SK-N-SH (cell line): Measurements from ENCODE around the gene HESX1. TPM values are rescaled to one million over a fixed set of nuclear protein-coding genes. Genes with fewer than 3 reads are reported as not detected.

Source experiments
- CTCF ChIA-PET: fragments of 300-600, 350-600 bp; formaldehyde crosslinking; extraction: SDS; loops from one replicate; lab custom pipeline; 2021; lab: Yijun Ruan, JAX
- POLR2A ChIA-PET: fragments of 350-600 bp; sonication (Branson Sonifier 250); formaldehyde crosslinking; extraction: SDS; loops from one replicate; lab custom pipeline; 2020; ENCODE audit warnings: antibody characterized with exemption, inconsistent platforms; lab: Yijun Ruan, JAX
- DNase-seq: peaks from one replicate; pipeline ENCODE4 v3.0.0; 2012
- H2AFZ ChIP-seq: fragments of 200-600 bp; sonication (generic); 2 replicates; pipeline ENCODE4 v1.8.1; 2016; ENCODE audit warnings: antibody characterized with exemption, mild to moderate bottlenecking, low read depth
- H3F3A ChIP-seq: fragments of 200-600 bp; sonication (generic); replicated peaks from 2 replicates; pipeline ENCODE3; 2016; ENCODE audit warnings: antibody characterized with exemption, mild to moderate bottlenecking; ENCODE audit not compliant: insufficient read depth
- H3K27ac ChIP-seq, 2 experiments: fragments of 200-500 bp in 1 of 2; fragments of 200-600 bp in 1 of 2; sonication (Bioruptor generic) in 1 of 2; sonication (generic), shearing (Covaris generic) in 1 of 2; 2 replicates each; pipeline versions ENCODE4 v1.5.1 to v1.6.1; 2014 to 2016; ENCODE audit warnings: low read depth in 2 of 2, inconsistent platforms in 1 of 2, low read length in 1 of 2, mild to moderate bottlenecking in 1 of 2, mixed read lengths in 1 of 2
- H3K27me3 ChIP-seq: fragments of 200-600 bp; sonication (generic), shearing (Covaris generic); 2 replicates; pipeline ENCODE4 v1.6.1; 2016; ENCODE audit warnings: mixed run types; ENCODE audit not compliant: insufficient read depth
- H3K36me3 ChIP-seq, 2 experiments: fragments of 200-500 bp in 1 of 2; fragments of 200-600 bp in 1 of 2; sonication (Bioruptor generic) in 1 of 2; sonication (generic) in 1 of 2; replicated peaks in 1 of 2; 2 replicates each; pipeline versions ENCODE3 to v1.5.1; 2014 to 2016; ENCODE audit warnings: low read length in 1 of 2, mild to moderate bottlenecking in 1 of 2; ENCODE audit not compliant: insufficient read depth in 2 of 2, control insufficient read depth in 1 of 2
- H3K4me1 ChIP-seq, 2 experiments: fragments of 200-500 bp in 1 of 2; fragments of 200-600 bp in 1 of 2; sonication (Bioruptor generic) in 1 of 2; sonication (generic), shearing (Covaris generic) in 1 of 2; 2 replicates each; pipeline versions ENCODE4 v1.5.1 to v1.6.1; 2014 to 2016; ENCODE audit warnings: low read depth in 1 of 2, low read length in 1 of 2, mixed run types in 1 of 2; ENCODE audit not compliant: insufficient read depth in 2 of 2, control insufficient read depth in 1 of 2
- H3K4me2 ChIP-seq: fragments of 200-600 bp; sonication (generic), shearing (Covaris generic); 2 replicates; pipeline ENCODE4 v1.6.1; 2017; ENCODE audit warnings: mixed run types
- H3K4me3 ChIP-seq, 2 experiments: fragments of 200-500 bp in 1 of 2; fragments of 200-600 bp in 1 of 2; sonication (Bioruptor generic) in 1 of 2; sonication (generic), shearing (Covaris generic) in 1 of 2; 2 replicates each; pipeline versions ENCODE4 v1.5.1 to v1.8.1; 2014 to 2016; ENCODE audit warnings: low read depth in 2 of 2, inconsistent platforms in 1 of 2, low read length in 1 of 2, mild to moderate bottlenecking in 1 of 2, mixed read lengths in 1 of 2, moderate library complexity in 1 of 2
- H3K79me2 ChIP-seq: fragments of 200-600 bp; sonication (generic); 2 replicates; pipeline ENCODE4 v1.8.1; 2017; ENCODE audit warnings: mild to moderate bottlenecking; ENCODE audit not compliant: insufficient read depth
- H3K9ac ChIP-seq: fragments of 200-600 bp; sonication (generic); 2 replicates; pipeline ENCODE4 v1.6.1; 2017; ENCODE audit warnings: mixed run types
- H3K9me2 ChIP-seq: fragments of 200-600 bp; sonication (generic); 2 replicates; pipeline ENCODE4 v1.6.1; 2017; ENCODE audit warnings: mixed run types
- H3K9me3 ChIP-seq: fragments of 200-600 bp; sonication (generic); 2 replicates; pipeline ENCODE4 v1.6.1; 2017; ENCODE audit warnings: mixed run types, mild to moderate bottlenecking, moderate library complexity
- H4K20me1 ChIP-seq: fragments of 200-600 bp; sonication (generic); 2 replicates; pipeline ENCODE4 v1.6.1; 2017; ENCODE audit warnings: mild to moderate bottlenecking, mixed run types; ENCODE audit not compliant: insufficient read depth
- CTCF ChIP-seq: fragments of 200-600 bp; sonication (generic); IDR thresholded peaks from 2 replicates; pipeline ENCODE4 v1.6.1; 2017; ENCODE audit warnings: antibody characterized with exemption, mild to moderate bottlenecking, moderate library complexity
- EZH2phosphoT487 ChIP-seq: fragments of 200-600 bp; sonication (generic); IDR thresholded peaks from 2 replicates; pipeline ENCODE4 v1.6.1; 2017; ENCODE audit warnings: low read depth, mixed run types, mild to moderate bottlenecking, antibody characterized with exemption, moderate library complexity, borderline replicate concordance
- GABPA ChIP-seq: IDR thresholded peaks from 2 replicates; pipeline ENCODE4 v1.4.0; 2012; ENCODE audit warnings: low read depth, mild to moderate bottlenecking
- GATA2 ChIP-seq: sonication (generic); formaldehyde crosslinking; IDR thresholded peaks from 2 replicates; pipeline ENCODE4 v1.5.0; 2020; ENCODE audit warnings: mild to moderate bottlenecking, missing genetic modification reagents
- IRF3 ChIP-seq: fragments of 150-350 bp; IDR thresholded peaks from 2 replicates; pipeline ENCODE4 v1.6.1; 2016; ENCODE audit warnings: mild to moderate bottlenecking, low read depth, low read length
- JUND ChIP-seq: IDR thresholded peaks from 2 replicates; pipeline ENCODE4 v1.4.0; 2012
- MAX ChIP-seq: IDR thresholded peaks from 2 replicates; pipeline ENCODE4 v1.4.0; 2012; ENCODE audit warnings: low read depth
- RAD21 ChIP-seq: IDR thresholded peaks from 2 replicates; pipeline ENCODE4 v1.6.1; 2012; ENCODE audit warnings: mild to moderate bottlenecking, low read length
- RCOR1 ChIP-seq: fragments of 150-350 bp; IDR thresholded peaks from 2 replicates; pipeline ENCODE4 v1.6.1; 2017; ENCODE audit warnings: antibody characterized with exemption, low read length
- REST ChIP-seq: IDR thresholded peaks from 2 replicates; pipeline ENCODE4 v1.6.1; 2012; ENCODE audit warnings: mild to moderate bottlenecking, low read depth, low read length, moderate library complexity
- RFX5 ChIP-seq: IDR thresholded peaks from 2 replicates; pipeline ENCODE4 v1.6.1; 2012; ENCODE audit warnings: mild to moderate bottlenecking, improper control_type of control experiment, low read length
- RXRA ChIP-seq: IDR thresholded peaks from 2 replicates; pipeline ENCODE4 v1.4.0; 2012; ENCODE audit warnings: low read depth, mild to moderate bottlenecking, borderline replicate concordance
- TCF12 ChIP-seq: IDR thresholded peaks from 2 replicates; pipeline ENCODE4 v1.4.0; 2012
- USF2 ChIP-seq: fragments of 150-350 bp; IDR thresholded peaks from 2 replicates; pipeline ENCODE4 v1.6.1; 2017; ENCODE audit warnings: antibody characterized with exemption, low read length, low read depth, borderline replicate concordance
- ZBTB33 ChIP-seq: IDR thresholded peaks from 2 replicates; pipeline ENCODE4 v1.4.0; 2012; ENCODE audit warnings: low read depth, borderline replicate concordance
- WGBS: methylation state at CpG from one replicate; pipeline ENCODE4 v1.1.6; 2017; ENCODE audit warnings: low lambda C conversion rate; 5-methylcytosine and 5-hydroxymethylcytosine counted together
- polyA plus RNA-seq, 3 experiments: library from polyadenylated mRNA; depleted of rRNA; stranded (reverse); fragments of >200 nt; gene quantifications; 2 replicates each; pipeline ENCODE4 v1.2.3, GENCODE V29; 2012

HESX1 gene
- polyA plus RNA-seq, 1 of the 3 experiments (the other 2 are of a cell fraction) = 1.2 TPM

GRCh38 chr3:57155310-57155643 lies 44.5 kb downstream of the HESX1 start:
- TF ChIP-seq GATA2 = no peak
- DNase-seq = no peak
- 92% methylated on average over 3 of the region's 3 CpGs for WGBS
- peak overlapping the region in 1 of 2 experiments; percentile 70; a peak in 2 of 4 replicates for H3K27ac ChIP-seq
- H3K4me3 ChIP-seq = no peak overlapping the region
- ChIA-PET CTCF (interaction anchor here (0.8 to 2.0 kb wide), 3 partner anchors 14 to 34 kb away, joined by 3 to 7 read pairs (median 3); no protein-coding TSS in a partner anchor), POLR2A (no interaction called here)
- no peak overlapping the region for H2AFZ ChIP-seq
- no peaks in the 10 kb centered on the region for H3K9me3 ChIP-seq
- H3K36me3 ChIP-seq = no peaks in the 10 kb centered on the region
- peaks cover 16% of the 10 kb centered on the region for H4K20me1 ChIP-seq
- H3K9ac ChIP-seq = no peak overlapping the region
- H3K79me2 ChIP-seq = no peaks in the 10 kb centered on the region
- H3F3A ChIP-seq = peaks cover 16% of the 10 kb centered on the region
- no peaks in the 10 kb centered on the region for H3K9me2 ChIP-seq
- H3K4me1 ChIP-seq = peaks cover 13 to 83% of the 10 kb centered on the region in 2 experiments; a peak in 3 of 4 replicates
- H3K4me2 ChIP-seq = no peak overlapping the region
- no peaks in the 10 kb centered on the region for H3K27me3 ChIP-seq

- no peak for DNase-seq
- Histone ChIP-seq H3K4me3 (no peak overlapping the region; a peak in 1 of 4 replicates), H3F3A (peaks cover 20% of the 10 kb centered on the region), H3K27me3 (no peaks in the 10 kb centered on the region), H3K9ac (no peak overlapping the region), H3K9me3 (no peaks in the 10 kb centered on the region), H3K4me1 (peaks cover 18 to 83% of the 10 kb centered on the region in 2 experiments; a peak in 3 of 4 replicates), H3K4me2 (no peak overlapping the region), H2AFZ (no peak overlapping the region), H3K36me3 (no peaks in the 10 kb centered on the region), H3K27ac (peak overlapping the region in 1 of 2 experiments; percentile 70; a peak in 2 of 4 replicates), H3K9me2 (no peaks in the 10 kb centered on the region), H3K79me2 (no peaks in the 10 kb centered on the region), H4K20me1 (peaks cover 16% of the 10 kb centered on the region)
- WGBS = 82% methylated on average over 15 of the region's 15 CpGs
- ChIA-PET CTCF (interaction anchor here (0.8 to 1.3 kb wide), 4 partner anchors 10 to 55 kb away, joined by 3 to 6 read pairs (median 3); no protein-coding TSS in a partner anchor), POLR2A (interaction anchor here (1.5 to 1.6 kb wide), 2 partner anchors 24 to 27 kb away, joined by 4 to 8 read pairs; no protein-coding TSS in a partner anchor)
- TF ChIP-seq USF2 (no peak), EZH2phosphoT487 (no peak), GABPA (no peak), CTCF (no peak), RFX5 (no peak), REST (no peak), IRF3 (no peak), RCOR1 (0 out of 2 replicates have a peak, but pooled peaks have one; percentile 9), GATA2 (no peak), RXRA (no peak), MAX (no peak), JUND (no peak), RAD21 (peak; percentile 8; the same call in 1 of the 2 replicates), TCF12 (no peak), ZBTB33 (no peak)
Measured at GRCh38 chr3:57154470-57155309, 45.1 kb downstream of the HESX1 start.
